Esophagus muscularis mucosa (tissue), 4 donors: ENCODE data around the gene HTRA1.

Source experiments
- CTCF ChIP-seq, 3 experiments: fragments of 200-600 bp in 2 of 3; fragments of 450-650 bp in 1 of 3; sonication (generic) in 2 of 3; IDR thresholded peaks; one replicate each; pipeline ENCODE4 v1.5.1; 2017 to 2019; ENCODE audit warnings: antibody characterized with exemption in 3 of 3, mild to moderate bottlenecking in 2 of 3, moderate library complexity in 1 of 3
- EP300 ChIP-seq: sonication (generic); formaldehyde crosslinking; IDR thresholded peaks from one replicate; pipeline ENCODE4 v1.6.1; 2017; ENCODE audit warnings: antibody characterized with exemption
- POLR2AphosphoS5 ChIP-seq, 2 donors: sonication (generic); formaldehyde crosslinking; IDR thresholded peaks; one replicate each; pipeline ENCODE4 v1.6.1; 2017; ENCODE audit warnings: antibody characterized with exemption in 2 of 2

GRCh38 chr10:122494833-122495232 is 33.5 kb downstream of the HTRA1 start:
- TF ChIP-seq CTCF (IDR thresholded peaks at IDR 0.05) (no peak), EP300 (no peak), POLR2AphosphoS5 (IDR thresholded peaks at IDR 0.05) (no peak)
